SHP77 (cell line): ENCODE results near the gene BRI3BP.
"Not testable (repeated sequence)": the region's sequence is repeated elsewhere in the genome, so short reads cannot be mapped to it uniquely, and the experiment has no call there.

Experiments used
- DNase-seq, 2 experiments: peaks; one replicate each; lab custom pipeline; 2025; lab: John Stamatoyannopoulos, UW

Gene BRI3BP

GRCh38 chr12:125023065-125023464 lies 29.6 kb downstream of the BRI3BP start:
- DNase-seq = no peak

- no peak for DNase-seq
Observed at GRCh38 chr12:125024949-125025563, 31.6 kb downstream of the BRI3BP start.

- no peak for DNase-seq
Observed at GRCh38 chr12:125025606-125026235, 32.3 kb downstream of the BRI3BP start.

GRCh38 chr12:125028106-125028505 lies 34.7 kb downstream of the BRI3BP start:
- no peak for DNase-seq

- DNase-seq = no peak
Observed at GRCh38 chr12:125029761-125030358, 36.4 kb downstream of the BRI3BP start.

GRCh38 chr12:125031471-125031870 lies 38.0 kb downstream of the BRI3BP start:
- DNase-seq = not testable (repeated sequence)

GRCh38 chr12:125032466-125033152 lies 39.2 kb downstream of the BRI3BP start:
- no peak for DNase-seq

- DNase-seq = no peak
Observed at GRCh38 chr12:125033288-125033687, 39.8 kb downstream of the BRI3BP start.

GRCh38 chr12:125038976-125039625 lies 45.7 kb downstream of the BRI3BP start:
- DNase-seq = no peak

GRCh38 chr12:125049093-125049458 lies 55.6 kb downstream of the BRI3BP start:
- no peak for DNase-seq

GRCh38 chr12:125050446-125050845 lies 57.0 kb downstream of the BRI3BP start:
- DNase-seq = no peak

GRCh38 chr12:125050868-125051267 lies 57.4 kb downstream of the BRI3BP start:
- no peak for DNase-seq

- peak in 1 of 2 experiments; percentile 7 for DNase-seq
Observed at GRCh38 chr12:125053821-125054220, 60.4 kb downstream of the BRI3BP start.

- no peak for DNase-seq
Observed at GRCh38 chr12:125055591-125055990, 62.1 kb downstream of the BRI3BP start.

GRCh38 chr12:125056306-125056705 lies 62.9 kb downstream of the BRI3BP start:
- DNase-seq = no peak

GRCh38 chr12:125057708-125058107 lies 64.3 kb downstream of the BRI3BP start:
- no peak for DNase-seq

- no peak for DNase-seq
Observed at GRCh38 chr12:125061229-125061628, 67.8 kb downstream of the BRI3BP start.

GRCh38 chr12:125063522-125063921 lies 70.1 kb downstream of the BRI3BP start:
- not testable (repeated sequence) for DNase-seq

- no peak for DNase-seq
Observed at GRCh38 chr12:125064492-125064891, 71.0 kb downstream of the BRI3BP start.

- DNase-seq = peak; percentile 61 to 85
Observed at GRCh38 chr12:125065021-125065918, 71.8 kb downstream of the BRI3BP start, which contains the start of gene AACS. Gene AACS, plus strand, starts transcription at chr12:125065435. Its CDS starts 150 bp downstream, at chr12:125065585.

- no peak for DNase-seq
Observed at GRCh38 chr12:125065919-125066570, 72.6 kb downstream of the BRI3BP start.
